ENCODE measurements around the gene CDYL.
"Not testable (repeated sequence)": the region's sequence is repeated elsewhere in the genome, so short reads cannot be mapped to it uniquely, and the experiment has no call there.

Gene CDYL

DNA sequence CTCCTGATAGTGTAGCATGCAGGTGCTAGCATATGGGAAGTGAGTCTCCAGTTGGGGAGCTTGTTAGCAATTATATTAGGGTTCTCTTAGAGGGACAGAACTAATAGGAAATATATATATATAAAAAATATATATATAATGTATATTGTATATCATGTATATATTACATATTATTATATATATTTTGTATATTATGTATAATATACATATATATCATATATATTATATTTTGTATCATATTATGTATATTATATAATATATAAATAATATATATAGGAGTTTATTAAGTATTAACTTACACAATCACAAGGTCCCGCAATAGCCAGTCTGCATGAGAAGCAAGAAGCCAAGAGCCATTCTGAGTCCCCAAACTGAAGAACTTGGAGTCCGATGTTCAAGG, 84.2 kb downstream of the CDYL start:
- Histone ChIP-seq H3K4me1 (ENCODE audit: control insufficient read depth, insufficient read depth, low read length) (peaks cover 15% of the 10 kb centered on the region; the same call in 1 of the 2 replicates), H3K4me3 (ENCODE audit: low read depth, low read length) (no peak overlapping the region), H3K9ac (ENCODE audit: low read depth, low read length) (no peak overlapping the region), H3K27ac (ENCODE audit: low read depth, low read length) (no peak overlapping the region), H3K36me3 (ENCODE audit: control insufficient read depth, insufficient read depth, low read length) (no peaks in the 10 kb centered on the region), H3K9me3 (ENCODE audit: control insufficient read depth, insufficient read depth, low read length) (no peaks in the 10 kb centered on the region), H3K27me3 (ENCODE audit: control insufficient read depth, insufficient read depth, low read length) (no peaks in the 10 kb centered on the region)

DNA sequence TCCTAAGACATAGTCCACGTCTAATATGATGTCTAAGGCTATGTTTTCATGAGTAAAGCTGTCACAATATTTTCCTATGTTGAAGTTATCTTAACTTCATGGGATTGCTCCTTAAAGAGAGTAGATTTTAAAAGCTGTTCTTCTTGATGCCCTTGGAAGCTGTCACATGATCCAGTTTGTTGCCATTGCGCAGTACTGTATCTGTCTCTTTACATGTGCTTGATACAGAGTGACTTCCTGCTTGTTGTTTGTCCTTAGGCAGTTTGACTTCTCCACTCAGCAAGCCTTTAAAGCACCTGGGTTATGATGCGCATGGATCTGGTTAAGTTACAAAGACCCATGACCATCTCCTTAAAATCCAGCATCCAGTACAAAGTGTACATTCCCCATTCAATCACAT, 85.4 kb downstream of the CDYL start:
- Histone ChIP-seq H3K9me3 (ENCODE audit: control insufficient read depth, insufficient read depth, low read length) (no peaks in the 10 kb centered on the region), H3K27me3 (ENCODE audit: control insufficient read depth, insufficient read depth, low read length) (no peaks in the 10 kb centered on the region), H3K27ac (ENCODE audit: low read depth, low read length) (no peak overlapping the region)

DNA sequence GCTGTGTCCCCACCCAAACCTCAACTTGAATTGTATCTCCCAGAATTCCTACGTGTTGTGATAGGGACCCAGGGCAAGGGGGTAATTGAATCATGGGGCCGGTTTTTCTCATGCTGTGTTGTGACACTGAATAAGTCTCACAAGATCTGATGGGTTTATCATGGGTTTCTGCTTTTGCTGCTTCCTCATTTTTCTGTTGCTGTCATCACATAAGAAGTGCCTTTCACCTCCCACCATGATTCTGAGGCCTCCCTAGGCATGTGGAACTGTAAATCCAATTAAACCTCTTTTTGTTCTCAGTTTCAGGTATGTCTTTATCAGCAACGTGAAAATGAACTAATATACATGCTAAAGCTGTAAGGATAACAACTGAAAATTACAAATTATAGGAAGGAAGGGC, 88.3 kb downstream of the CDYL start:
- no peaks in the 10 kb centered on the region; the same call in 1 of the 2 replicates for H3K36me3 ChIP-seq (ENCODE audit: control insufficient read depth, insufficient read depth, low read length)
- no peak overlapping the region for H3K27ac ChIP-seq (ENCODE audit: low read depth, low read length)
- no peak overlapping the region for H3K9ac ChIP-seq (ENCODE audit: low read depth, low read length)
- H3K27me3 ChIP-seq (ENCODE audit: control insufficient read depth, insufficient read depth, low read length) = no peaks in the 10 kb centered on the region
- H3K9me3 ChIP-seq (ENCODE audit: control insufficient read depth, insufficient read depth, low read length) = no peaks in the 10 kb centered on the region
- 0 out of 2 replicates have a peak, but pooled peaks cover 5% of the 10 kb centered on the region for H3K4me1 ChIP-seq (ENCODE audit: control insufficient read depth, insufficient read depth, low read length)
- no peak overlapping the region for H3K4me3 ChIP-seq (ENCODE audit: low read depth, low read length)

More for the DNA sequence above, 85.4 kb downstream of the CDYL start:
- Histone ChIP-seq H3K4me3 (ENCODE audit: low read depth, low read length) (no peak overlapping the region), H3K4me1 (ENCODE audit: control insufficient read depth, insufficient read depth, low read length) (peaks cover 15% of the 10 kb centered on the region; the same call in 1 of the 2 replicates), H3K9ac (ENCODE audit: low read depth, low read length) (no peak overlapping the region), H3K36me3 (ENCODE audit: control insufficient read depth, insufficient read depth, low read length) (no peaks in the 10 kb centered on the region; the same call in 1 of the 2 replicates)

DNA sequence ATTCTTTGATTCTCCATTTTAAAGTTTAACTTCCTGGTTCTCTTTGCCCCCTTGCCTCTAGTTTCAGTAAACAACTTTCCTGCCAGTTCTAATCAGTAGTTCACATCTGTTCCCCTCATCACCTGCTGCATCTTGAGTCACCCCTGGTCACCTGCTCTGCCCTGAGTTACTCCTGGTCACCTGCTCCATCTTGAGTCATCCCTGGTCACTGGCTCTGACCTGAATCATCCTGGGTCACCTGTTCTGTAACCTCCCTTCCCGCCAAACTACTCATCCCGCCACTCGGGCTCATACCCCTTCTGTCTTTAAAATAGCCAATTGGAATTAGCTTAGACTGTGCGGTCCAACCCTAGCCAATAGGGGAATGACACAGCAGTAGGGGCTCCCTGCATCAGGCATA, 88.8 kb downstream of the CDYL start:
- not testable (repeated sequence) for H3K27ac ChIP-seq (ENCODE audit: low read depth, low read length); H3K4me1 ChIP-seq (ENCODE audit: control insufficient read depth, insufficient read depth, low read length); H3K4me3 ChIP-seq (ENCODE audit: low read depth, low read length); H3K9ac ChIP-seq (ENCODE audit: low read depth, low read length); H3K9me3 ChIP-seq (ENCODE audit: control insufficient read depth, insufficient read depth, low read length); H3K36me3 ChIP-seq (ENCODE audit: control insufficient read depth, insufficient read depth, low read length); H3K27me3 ChIP-seq (ENCODE audit: control insufficient read depth, insufficient read depth, low read length)

DNA sequence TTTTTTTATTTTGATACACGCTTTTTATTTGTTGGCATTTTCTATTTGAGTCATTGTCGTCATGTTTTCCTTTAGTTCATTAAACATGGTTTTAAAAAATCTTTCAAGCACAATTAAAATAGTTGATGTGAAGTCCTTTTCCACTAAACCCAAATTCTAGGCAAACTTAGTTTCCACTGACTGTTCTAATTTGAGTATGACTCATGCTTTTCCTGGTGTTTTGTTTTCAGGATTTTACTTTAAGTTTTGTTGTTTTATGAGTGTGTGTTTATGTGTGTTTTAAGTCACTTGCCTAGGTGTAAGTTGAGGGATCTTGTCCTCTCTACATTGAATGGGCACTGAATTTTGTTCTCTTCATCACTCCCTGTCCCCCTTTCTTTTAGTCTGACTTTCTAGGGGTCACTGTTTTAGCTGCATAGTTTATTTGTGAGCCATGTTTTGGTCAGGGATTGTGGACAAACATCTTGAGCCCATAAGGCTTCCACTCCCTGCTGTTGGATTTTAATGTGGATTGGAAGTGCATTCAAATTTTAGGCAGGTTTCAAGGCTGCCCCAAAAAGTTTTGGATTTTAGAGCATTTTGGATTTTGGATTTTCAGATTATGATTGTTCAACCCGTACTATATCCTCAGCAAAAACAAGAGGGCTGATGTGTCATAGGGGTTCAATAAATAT, 94.8 kb downstream of the CDYL start:
- Histone ChIP-seq H3K9ac (ENCODE audit: low read depth, low read length) (no peak overlapping the region), H3K9me3 (ENCODE audit: control insufficient read depth, insufficient read depth, low read length) (no peaks in the 10 kb centered on the region), H3K4me1 (ENCODE audit: control insufficient read depth, insufficient read depth, low read length) (peaks cover 13% of the 10 kb centered on the region; the same call in 1 of the 2 replicates), H3K27ac (ENCODE audit: low read depth, low read length) (no peak overlapping the region), H3K4me3 (ENCODE audit: low read depth, low read length) (no peak overlapping the region), H3K27me3 (ENCODE audit: control insufficient read depth, insufficient read depth, low read length) (no peaks in the 10 kb centered on the region), H3K36me3 (ENCODE audit: control insufficient read depth, insufficient read depth, low read length) (no peaks in the 10 kb centered on the region; the same call in 1 of the 2 replicates)

DNA sequence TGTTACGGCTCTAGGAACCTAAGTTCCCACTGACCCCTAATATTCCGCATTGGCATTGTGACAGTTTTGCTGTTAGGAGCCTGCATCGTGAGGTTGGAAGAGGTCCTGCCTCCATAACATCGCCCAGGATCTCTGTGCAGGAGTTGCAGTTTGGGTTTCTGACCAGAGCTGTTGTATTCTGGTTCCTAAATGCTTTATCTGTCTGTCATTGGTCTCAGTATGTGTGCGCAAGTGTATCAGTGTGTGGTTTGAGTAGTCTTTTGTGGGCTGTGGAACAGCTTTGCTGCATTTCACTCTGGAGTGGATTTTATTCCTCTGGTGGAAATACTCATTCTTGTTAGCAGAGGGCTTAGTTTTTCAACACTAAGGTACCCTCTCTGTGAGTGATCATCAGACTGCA, 95.6 kb downstream of the CDYL start:
- Histone ChIP-seq H3K4me3 (ENCODE audit: low read depth, low read length) (no peak overlapping the region), H3K27me3 (ENCODE audit: control insufficient read depth, insufficient read depth, low read length) (no peaks in the 10 kb centered on the region), H3K36me3 (ENCODE audit: control insufficient read depth, insufficient read depth, low read length) (no peaks in the 10 kb centered on the region), H3K27ac (ENCODE audit: low read depth, low read length) (no peak overlapping the region), H3K4me1 (ENCODE audit: control insufficient read depth, insufficient read depth, low read length) (peaks cover 15% of the 10 kb centered on the region; the same call in 1 of the 2 replicates), H3K9ac (ENCODE audit: low read depth, low read length) (no peak overlapping the region), H3K9me3 (ENCODE audit: control insufficient read depth, insufficient read depth, low read length) (no peaks in the 10 kb centered on the region)

DNA sequence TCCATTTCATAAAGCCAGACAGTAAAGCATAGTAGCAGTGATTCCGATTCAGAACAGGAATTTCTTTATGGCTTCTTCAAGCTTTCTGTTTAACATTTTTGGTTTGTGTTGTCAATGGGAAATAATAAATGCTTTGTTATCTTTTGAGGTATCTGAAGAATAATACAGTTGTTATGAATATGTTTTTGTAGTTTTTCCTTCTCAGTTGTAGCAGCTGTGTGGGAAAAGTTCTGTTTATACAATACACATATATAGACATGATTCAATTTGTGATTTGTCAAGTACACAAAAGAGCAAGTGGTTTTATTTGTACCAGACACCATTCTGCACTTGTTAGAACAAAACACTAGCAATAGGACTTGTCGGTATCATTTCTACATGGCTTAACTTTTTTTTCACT, 96.6 kb downstream of the CDYL start:
- Histone ChIP-seq H3K4me3 (ENCODE audit: low read depth, low read length) (no peak overlapping the region), H3K9ac (ENCODE audit: low read depth, low read length) (no peak overlapping the region), H3K27ac (ENCODE audit: low read depth, low read length) (no peak overlapping the region), H3K9me3 (ENCODE audit: control insufficient read depth, insufficient read depth, low read length) (no peaks in the 10 kb centered on the region), H3K4me1 (ENCODE audit: control insufficient read depth, insufficient read depth, low read length) (peaks cover 15% of the 10 kb centered on the region; the same call in 1 of the 2 replicates), H3K27me3 (ENCODE audit: control insufficient read depth, insufficient read depth, low read length) (no peaks in the 10 kb centered on the region), H3K36me3 (ENCODE audit: control insufficient read depth, insufficient read depth, low read length) (no peaks in the 10 kb centered on the region)

DNA sequence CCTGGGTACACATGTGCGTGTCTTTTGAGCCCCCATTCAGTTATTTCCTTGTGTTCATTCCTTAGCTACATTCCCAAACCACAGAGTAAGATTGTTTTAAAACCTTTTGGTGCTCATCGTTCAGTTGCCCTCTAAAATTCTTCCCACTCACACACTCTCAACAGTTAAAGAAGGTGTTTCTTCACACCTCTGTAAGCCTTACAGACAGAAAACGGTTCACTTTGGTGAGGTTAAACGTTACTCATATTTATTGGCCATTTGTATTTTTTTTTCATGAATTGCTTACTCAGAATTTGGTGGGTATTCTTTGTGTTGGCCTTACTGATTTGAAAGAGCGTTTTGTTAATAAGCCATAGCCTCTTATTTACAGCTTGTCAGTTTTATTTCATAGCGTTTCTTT, 97.7 kb downstream of the CDYL start:
- H3K4me3 ChIP-seq (ENCODE audit: low read depth, low read length) = no peak overlapping the region

DNA sequence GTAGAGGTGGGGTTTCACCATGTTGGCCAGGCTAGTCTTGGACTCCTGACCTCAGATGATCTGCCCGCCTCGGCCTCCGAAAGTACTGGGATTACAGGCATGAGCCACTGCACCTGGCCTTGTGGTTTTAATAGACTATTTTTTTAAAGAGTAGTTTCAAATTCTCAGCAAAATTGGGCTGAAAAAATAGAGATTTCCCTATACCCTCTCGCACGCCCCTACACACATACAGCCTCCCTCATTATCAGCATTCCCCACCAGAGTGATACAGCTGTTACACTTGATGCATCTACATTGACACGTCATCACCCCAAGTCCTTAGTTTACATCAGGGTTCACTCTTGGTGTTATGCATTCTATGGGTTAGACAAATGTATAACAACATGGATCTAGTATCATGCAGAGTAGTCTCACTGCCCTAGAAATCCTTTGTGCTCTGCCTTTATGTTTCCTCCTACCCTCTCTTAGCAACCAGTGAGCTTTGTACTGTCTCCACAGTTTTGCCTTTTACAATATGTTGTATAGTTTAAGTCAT, 103.6 kb downstream of the CDYL start:
- H3K4me1 ChIP-seq (ENCODE audit: control insufficient read depth, insufficient read depth, low read length) = peaks cover 26% of the 10 kb centered on the region
- no peak overlapping the region for H3K27ac ChIP-seq (ENCODE audit: low read depth, low read length)
- H3K36me3 ChIP-seq (ENCODE audit: control insufficient read depth, insufficient read depth, low read length) = no peaks in the 10 kb centered on the region
- no peaks in the 10 kb centered on the region for H3K9me3 ChIP-seq (ENCODE audit: control insufficient read depth, insufficient read depth, low read length)
- H3K27me3 ChIP-seq (ENCODE audit: control insufficient read depth, insufficient read depth, low read length) = no peaks in the 10 kb centered on the region
- no peak overlapping the region for H3K9ac ChIP-seq (ENCODE audit: low read depth, low read length)
- H3K4me3 ChIP-seq (ENCODE audit: low read depth, low read length) = no peak overlapping the region

More for the DNA sequence above, 97.7 kb downstream of the CDYL start:
- Histone ChIP-seq H3K9ac (ENCODE audit: low read depth, low read length) (no peak overlapping the region), H3K27me3 (ENCODE audit: control insufficient read depth, insufficient read depth, low read length) (no peaks in the 10 kb centered on the region), H3K27ac (ENCODE audit: low read depth, low read length) (no peak overlapping the region), H3K9me3 (ENCODE audit: control insufficient read depth, insufficient read depth, low read length) (no peaks in the 10 kb centered on the region), H3K36me3 (ENCODE audit: control insufficient read depth, insufficient read depth, low read length) (no peaks in the 10 kb centered on the region), H3K4me1 (ENCODE audit: control insufficient read depth, insufficient read depth, low read length) (peaks cover 15% of the 10 kb centered on the region; the same call in 1 of the 2 replicates)

DNA sequence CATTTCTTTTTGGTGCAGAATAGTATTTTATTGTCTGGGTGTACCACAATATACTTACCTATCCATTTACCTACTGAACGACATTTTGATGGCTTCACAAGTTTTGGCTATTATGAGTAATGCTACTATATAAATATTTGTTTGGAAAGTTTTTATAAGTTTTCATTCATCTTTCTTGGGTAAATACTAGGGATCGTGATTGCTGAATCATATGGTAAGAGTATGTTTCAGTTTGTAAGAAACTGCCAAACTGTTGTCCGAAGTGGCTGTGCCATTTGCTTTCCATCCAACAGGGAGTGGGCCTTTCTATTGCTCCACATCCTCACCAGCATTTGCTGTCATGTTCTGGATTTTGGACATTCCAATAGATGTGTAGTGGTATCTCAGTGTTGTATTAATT, 104.2 kb downstream of the CDYL start:
- Histone ChIP-seq H3K27me3 (ENCODE audit: control insufficient read depth, insufficient read depth, low read length) (no peaks in the 10 kb centered on the region), H3K36me3 (ENCODE audit: control insufficient read depth, insufficient read depth, low read length) (no peaks in the 10 kb centered on the region), H3K9me3 (ENCODE audit: control insufficient read depth, insufficient read depth, low read length) (no peaks in the 10 kb centered on the region), H3K27ac (ENCODE audit: low read depth, low read length) (no peak overlapping the region), H3K4me3 (ENCODE audit: low read depth, low read length) (no peak overlapping the region), H3K4me1 (ENCODE audit: control insufficient read depth, insufficient read depth, low read length) (peaks cover 22% of the 10 kb centered on the region), H3K9ac (ENCODE audit: low read depth, low read length) (no peak overlapping the region)

DNA sequence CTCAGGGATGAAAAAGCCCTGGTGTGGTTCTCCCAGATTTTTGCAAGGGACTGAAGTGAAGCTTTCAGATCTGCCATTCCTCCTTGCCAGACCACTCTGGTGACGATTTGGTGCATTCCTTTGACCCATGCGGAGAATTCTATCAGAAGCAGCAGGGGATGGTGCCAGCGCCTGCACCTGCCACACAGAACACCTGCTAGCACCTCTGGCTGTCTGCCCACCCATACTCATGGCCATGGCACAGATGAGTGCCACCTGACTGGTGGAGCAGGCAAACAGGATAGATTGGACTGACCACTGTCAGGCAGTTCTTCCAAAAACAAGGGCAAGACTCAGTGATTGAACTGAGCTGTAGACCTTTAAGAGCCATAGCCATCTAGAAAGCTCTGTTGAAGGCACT, 107.1 kb downstream of the CDYL start:
- H3K9ac ChIP-seq (ENCODE audit: low read depth, low read length) = no peak overlapping the region
- no peaks in the 10 kb centered on the region for H3K9me3 ChIP-seq (ENCODE audit: control insufficient read depth, insufficient read depth, low read length)
- no peak overlapping the region for H3K27ac ChIP-seq (ENCODE audit: low read depth, low read length)
- no peaks in the 10 kb centered on the region for H3K36me3 ChIP-seq (ENCODE audit: control insufficient read depth, insufficient read depth, low read length)
- H3K4me3 ChIP-seq (ENCODE audit: low read depth, low read length) = no peak overlapping the region
- H3K4me1 ChIP-seq (ENCODE audit: control insufficient read depth, insufficient read depth, low read length) = peaks cover 16% of the 10 kb centered on the region
- no peaks in the 10 kb centered on the region for H3K27me3 ChIP-seq (ENCODE audit: control insufficient read depth, insufficient read depth, low read length)
